SK-N-SH (cell line): Measurements from ENCODE around the gene MAP3K9.

ENCODE experiments used
- CTCF ChIP-seq: fragments of 200-600 bp; sonication (generic); IDR thresholded peaks from 2 replicates; pipeline ENCODE4 v1.6.1; 2017; ENCODE audit warnings: antibody characterized with exemption, mild to moderate bottlenecking, moderate library complexity
- EP300 ChIP-seq, 2 experiments: IDR thresholded peaks; 2 replicates each; pipeline versions ENCODE4 v1.4.0 to v1.6.1; 2012; ENCODE audit warnings: borderline replicate concordance in 1 of 2, low read depth in 1 of 2, low read length in 1 of 2
- EZH2phosphoT487 ChIP-seq: fragments of 200-600 bp; sonication (generic); IDR thresholded peaks from 2 replicates; pipeline ENCODE4 v1.6.1; 2017; ENCODE audit warnings: low read depth, mixed run types, mild to moderate bottlenecking, antibody characterized with exemption, moderate library complexity, borderline replicate concordance
- GABPA ChIP-seq: IDR thresholded peaks from 2 replicates; pipeline ENCODE4 v1.4.0; 2012; ENCODE audit warnings: low read depth, mild to moderate bottlenecking
- MAX ChIP-seq: IDR thresholded peaks from 2 replicates; pipeline ENCODE4 v1.4.0; 2012; ENCODE audit warnings: low read depth
- POLR2AphosphoS5 ChIP-seq: IDR thresholded peaks from 2 replicates; pipeline ENCODE4 v1.6.1; 2012; ENCODE audit warnings: low read depth, low read length
- REST ChIP-seq: IDR thresholded peaks from 2 replicates; pipeline ENCODE4 v1.6.1; 2012; ENCODE audit warnings: mild to moderate bottlenecking, low read depth, low read length, moderate library complexity
- RFX5 ChIP-seq: IDR thresholded peaks from 2 replicates; pipeline ENCODE4 v1.6.1; 2012; ENCODE audit warnings: mild to moderate bottlenecking, improper control_type of control experiment, low read length
- SIN3A ChIP-seq: IDR thresholded peaks from 2 replicates; pipeline ENCODE4 v1.6.1; 2012; ENCODE audit warnings: low read depth, mild to moderate bottlenecking, low read length, moderate library complexity, borderline replicate concordance

DNA sequence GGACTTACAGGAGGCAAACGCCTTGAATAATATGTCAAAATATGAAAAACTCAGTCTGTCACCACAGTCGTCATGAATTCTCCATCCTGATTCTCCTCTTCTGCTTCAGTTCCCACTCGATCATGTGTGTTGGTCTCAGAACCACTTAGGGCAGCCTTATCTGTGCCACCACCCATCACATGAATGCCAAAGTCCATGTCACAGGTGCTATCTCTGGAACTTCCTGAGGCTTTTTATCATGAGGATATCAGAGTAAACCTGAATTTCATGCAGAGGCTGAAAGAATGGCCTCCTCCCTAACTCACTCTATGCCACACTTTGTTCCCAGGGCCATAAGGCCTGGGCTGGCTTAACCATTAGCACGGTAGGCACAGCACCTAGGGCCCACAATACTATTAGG, 28.8 kb upstream of the MAP3K9 start:
- TF ChIP-seq MAX: no peak
- no peak for TF ChIP-seq CTCF
- no peak for TF ChIP-seq RFX5
- TF ChIP-seq EP300 (IDR thresholded peaks at IDR 0.05; ENCODE audit: borderline replicate concordance in 1 of 2, low read depth in 1 of 2, low read length in 1 of 2): no peak
- no peak for TF ChIP-seq REST
- TF ChIP-seq GABPA: no peak
- no peak for TF ChIP-seq EZH2phosphoT487
- TF ChIP-seq SIN3A: no peak
- TF ChIP-seq POLR2AphosphoS5: no peak
